OCI-LY1 (cell line): ENCODE measurements around the gene ZNF76.

ENCODE experiments used
- EZH2 ChIP-seq: fragments of 200-600 bp; sonication (generic), shearing (Covaris generic); IDR thresholded peaks from 2 replicates; pipeline ENCODE4 v1.8.0; 2017; ENCODE audit warnings: borderline replicate concordance, mixed run types, mild to moderate bottlenecking, antibody characterized with exemption, low read length, moderate library complexity, mixed read lengths
- TF ChIP-seq, protein P1 (sequence below): fragments of 200-600 bp; sonication (generic), shearing (Covaris generic); IDR thresholded peaks from 2 replicates; pipeline ENCODE4 v1.5.1; 2017; ENCODE audit warnings: mild to moderate bottlenecking, antibody characterized with exemption, low read length, moderate library complexity, mixed read lengths

DNA sequence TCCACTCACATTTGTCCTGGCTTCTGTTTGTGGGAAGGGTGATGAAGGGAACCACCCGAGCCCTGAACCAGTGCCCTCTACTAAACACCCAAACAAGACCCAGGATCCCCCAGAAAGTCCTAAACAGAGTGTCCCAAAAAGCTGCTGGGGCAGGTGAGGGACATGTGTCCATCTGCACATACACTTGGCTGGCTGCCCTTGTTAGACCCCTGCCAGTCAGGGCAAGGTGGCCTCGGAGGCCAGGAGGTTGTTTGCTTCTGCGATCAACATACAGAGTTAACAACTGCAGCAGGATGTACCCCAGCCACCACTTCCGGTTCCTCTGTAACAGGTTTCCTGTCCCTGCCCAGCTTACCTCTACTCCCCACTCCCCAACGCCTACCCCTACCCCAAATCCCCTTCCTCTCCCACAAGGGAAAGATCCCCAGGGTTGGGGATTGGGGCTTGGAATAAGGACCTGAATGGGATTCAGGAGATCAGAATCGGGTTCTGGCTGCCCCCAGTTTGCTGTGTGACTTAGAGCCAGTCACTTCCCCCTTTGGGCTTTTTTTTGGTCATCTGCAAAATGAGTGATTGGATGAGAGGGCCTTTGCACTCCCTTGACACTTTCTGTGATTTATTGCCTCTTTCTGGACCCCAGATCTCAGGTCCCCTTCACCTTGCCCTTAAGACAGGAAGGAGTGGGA, 52.0 kb downstream of the ZNF76 start:
- TF ChIP-seq, protein P1, sequence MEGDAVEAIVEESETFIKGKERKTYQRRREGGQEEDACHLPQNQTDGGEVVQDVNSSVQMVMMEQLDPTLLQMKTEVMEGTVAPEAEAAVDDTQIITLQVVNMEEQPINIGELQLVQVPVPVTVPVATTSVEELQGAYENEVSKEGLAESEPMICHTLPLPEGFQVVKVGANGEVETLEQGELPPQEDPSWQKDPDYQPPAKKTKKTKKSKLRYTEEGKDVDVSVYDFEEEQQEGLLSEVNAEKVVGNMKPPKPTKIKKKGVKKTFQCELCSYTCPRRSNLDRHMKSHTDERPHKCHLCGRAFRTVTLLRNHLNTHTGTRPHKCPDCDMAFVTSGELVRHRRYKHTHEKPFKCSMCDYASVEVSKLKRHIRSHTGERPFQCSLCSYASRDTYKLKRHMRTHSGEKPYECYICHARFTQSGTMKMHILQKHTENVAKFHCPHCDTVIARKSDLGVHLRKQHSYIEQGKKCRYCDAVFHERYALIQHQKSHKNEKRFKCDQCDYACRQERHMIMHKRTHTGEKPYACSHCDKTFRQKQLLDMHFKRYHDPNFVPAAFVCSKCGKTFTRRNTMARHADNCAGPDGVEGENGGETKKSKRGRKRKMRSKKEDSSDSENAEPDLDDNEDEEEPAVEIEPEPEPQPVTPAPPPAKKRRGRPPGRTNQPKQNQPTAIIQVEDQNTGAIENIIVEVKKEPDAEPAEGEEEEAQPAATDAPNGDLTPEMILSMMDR, result no peak
- TF ChIP-seq EZH2, result no peak
